Measurements from ENCODE around the gene GPBAR1.
"Not testable (repeated sequence)": the region's sequence is repeated elsewhere in the genome, so short reads cannot be mapped to it uniquely, and the experiment has no call there.

Gene GPBAR1

DNA sequence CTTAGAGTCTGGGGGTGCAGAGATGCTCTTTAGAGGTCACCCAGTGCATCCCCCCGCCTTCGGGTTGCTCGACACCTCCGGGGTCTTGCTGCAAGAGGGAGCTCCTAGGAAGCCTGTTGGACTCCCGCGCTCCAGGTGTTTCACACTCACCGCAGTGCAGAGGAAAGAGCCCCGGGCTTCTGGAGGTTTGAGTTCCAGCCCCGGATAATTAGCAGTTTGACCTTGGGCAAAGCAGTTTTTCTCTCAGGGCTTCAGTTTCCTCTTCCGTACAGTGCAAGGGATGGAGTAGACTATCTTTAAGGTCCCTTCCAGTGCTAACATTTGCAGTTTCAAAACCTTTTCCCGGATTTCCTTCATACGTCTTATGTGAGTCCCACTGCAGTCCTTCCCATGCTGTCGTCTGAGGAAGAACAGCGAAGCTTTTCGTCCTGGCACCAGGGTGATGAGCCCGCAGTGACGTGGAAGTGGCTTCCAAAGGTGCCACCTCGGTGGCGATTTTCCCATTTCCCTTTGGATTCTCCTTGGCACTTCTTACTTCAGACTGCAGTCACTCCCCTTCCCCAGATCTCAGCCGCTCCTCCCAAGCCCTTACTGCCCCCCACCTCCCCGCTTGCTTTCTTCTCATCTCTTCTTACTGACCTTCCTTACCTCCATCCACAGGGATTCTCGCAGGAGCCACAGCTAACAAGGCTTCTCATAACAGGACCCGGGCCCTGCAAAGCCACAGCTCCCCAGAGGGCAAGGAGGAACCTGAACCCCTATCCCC, 10.1 kb downstream of the GPBAR1 start:
- DNase-seq = no peak

DNA sequence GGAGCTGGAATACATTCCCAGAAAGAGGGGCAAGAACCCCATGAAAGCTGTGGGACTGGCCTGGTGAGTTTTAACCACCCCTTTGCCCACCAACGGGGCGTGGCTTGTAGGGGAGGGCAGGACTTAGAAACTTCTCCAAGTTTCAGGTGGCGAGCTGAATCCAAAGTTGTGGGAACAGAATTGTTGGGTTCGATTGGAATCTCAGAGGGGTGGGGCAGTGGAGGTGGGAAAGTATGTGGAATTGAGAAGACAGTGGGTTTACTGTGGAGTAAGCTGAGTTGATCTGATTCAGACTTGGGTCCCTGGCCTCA, 10.6 kb downstream of the GPBAR1 start:
- no peak for DNase-seq

DNA sequence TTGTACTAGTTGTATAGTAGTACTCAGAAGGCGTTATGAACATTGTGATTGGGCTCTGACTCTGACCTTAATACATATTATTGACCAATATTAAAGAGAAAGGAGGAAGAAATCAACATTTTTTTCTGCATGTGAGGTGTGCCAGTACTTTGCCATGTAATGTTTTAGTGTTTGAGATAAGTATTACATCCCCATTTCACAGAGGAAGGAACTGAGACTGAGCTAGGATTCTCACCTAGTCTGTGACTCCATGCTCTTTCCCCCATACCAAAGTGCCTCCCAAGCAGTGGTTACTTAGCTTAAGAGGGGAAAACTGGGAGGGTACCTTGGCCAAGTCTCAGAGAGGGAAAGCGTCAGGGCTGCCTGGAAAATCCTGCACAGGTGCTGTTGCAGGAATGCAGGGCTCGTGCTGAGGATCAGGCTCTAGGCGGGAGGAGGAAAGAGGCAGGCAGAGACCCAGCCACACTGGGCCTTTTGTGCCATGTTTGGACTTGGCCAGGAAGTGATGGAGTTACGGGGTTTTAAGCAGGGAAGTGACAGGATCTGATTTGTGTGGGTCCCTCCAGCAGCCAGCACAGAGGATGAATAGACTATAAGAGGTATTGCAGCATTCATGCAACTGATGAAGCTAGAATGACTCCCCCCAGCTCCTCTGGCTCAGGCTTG, 11.2 kb downstream of the GPBAR1 start:
- no peak for DNase-seq

DNA sequence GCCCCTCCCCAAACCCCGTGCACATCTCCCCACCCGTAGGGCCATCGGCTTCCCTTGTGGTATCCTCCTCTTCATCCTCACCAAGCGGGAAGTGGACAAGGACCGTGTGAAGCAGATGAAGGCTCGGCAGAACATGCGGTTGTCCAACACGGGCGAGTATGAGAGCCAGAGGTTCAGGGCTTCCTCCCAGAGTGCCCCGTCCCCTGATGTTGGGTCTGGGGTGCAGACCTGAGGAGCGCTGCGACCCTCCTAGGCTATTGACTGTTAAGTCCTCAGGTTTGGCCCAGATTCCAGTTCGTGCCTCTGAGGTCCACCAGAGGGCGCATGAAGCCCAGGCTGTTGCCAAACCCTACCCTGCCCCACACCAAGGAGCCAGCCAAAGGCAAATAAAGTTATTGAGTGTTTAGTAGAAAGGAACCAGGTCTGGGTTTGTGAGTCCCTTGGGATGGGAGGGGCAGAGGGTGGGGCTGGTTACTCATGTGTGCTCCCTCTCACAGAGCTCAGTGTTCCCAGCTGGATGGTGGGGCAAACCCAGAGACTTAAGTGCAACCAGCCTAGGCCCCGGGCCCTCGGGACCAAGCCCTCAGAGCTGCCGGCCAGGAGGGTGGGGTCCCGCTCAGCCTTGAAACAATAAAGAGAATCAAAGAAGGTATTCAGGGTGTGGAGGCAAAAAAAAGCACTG, 11.9 kb downstream of the GPBAR1 start:
- peak; percentile 84 for DNase-seq

DNA sequence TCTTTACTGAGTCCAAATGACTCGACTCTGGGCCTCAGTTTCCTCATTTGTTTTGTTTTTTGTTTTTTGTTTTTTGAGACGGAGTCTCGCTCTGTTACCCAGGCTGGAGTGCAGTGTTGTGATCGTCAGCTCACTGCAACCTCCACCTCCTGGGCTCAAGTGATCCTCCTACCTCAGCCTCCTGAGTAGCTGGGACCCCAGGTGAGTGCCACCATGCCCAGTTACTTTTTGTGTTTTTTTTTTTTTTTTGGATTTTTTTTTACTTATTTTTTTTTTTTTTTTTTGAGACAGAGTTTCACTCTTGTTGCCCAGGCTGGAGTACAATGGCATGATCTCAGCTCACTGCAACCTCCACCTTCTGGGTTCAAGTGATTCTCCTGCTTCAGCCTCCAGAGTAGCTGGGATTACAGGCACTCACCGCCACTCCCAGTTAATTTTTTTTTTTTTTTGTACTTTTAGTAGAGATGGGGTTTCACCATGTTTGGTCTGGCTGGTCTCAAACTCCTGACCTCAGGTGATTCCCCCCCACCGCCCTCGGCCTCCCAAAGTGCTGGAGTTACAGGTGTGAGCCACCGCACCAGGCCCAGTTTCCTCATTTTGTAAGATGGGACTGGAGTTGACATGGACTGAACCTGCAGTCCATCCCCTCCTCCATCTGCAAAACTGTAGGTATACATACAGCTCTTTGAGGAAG, 12.5 kb downstream of the GPBAR1 start:
- DNase-seq = not testable (repeated sequence)

DNA sequence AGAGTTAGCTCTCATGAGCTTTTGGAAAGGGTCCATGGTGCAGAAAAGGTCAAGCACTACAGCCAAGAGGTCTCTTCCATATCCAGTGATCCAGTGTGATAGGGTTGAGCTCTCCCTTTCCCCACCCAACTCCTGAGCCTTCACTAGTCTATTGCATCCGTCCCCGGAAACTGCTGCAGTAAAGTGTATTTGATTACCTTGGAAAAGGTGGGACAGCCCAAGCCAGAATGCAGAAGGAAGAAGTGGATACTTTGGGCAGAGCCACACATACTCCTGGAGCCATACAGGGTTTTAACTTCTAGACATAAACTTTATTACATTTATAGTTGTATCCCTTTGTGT, 13.1 kb downstream of the GPBAR1 start:
- DNase-seq = no peak

DNA sequence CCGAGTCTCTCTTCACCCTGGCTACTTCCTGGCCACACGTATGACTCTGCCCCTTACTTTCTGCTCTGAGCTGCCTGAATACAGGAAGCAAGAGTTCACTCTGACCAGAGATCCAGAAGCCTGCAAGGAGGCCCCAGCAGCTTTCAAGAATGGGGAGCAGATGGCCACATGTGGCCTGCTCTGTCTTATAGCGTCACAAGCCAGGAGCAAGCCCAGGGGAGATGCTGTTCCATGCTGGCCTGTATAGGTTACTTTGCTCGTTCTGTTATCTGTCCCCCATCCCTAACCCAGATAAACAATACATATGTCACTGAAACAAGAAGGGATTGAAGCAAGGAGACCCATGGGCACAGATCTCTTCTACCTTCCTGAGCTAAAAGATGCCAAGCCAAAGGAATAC, 13.8 kb downstream of the GPBAR1 start:
- no peak for DNase-seq

DNA sequence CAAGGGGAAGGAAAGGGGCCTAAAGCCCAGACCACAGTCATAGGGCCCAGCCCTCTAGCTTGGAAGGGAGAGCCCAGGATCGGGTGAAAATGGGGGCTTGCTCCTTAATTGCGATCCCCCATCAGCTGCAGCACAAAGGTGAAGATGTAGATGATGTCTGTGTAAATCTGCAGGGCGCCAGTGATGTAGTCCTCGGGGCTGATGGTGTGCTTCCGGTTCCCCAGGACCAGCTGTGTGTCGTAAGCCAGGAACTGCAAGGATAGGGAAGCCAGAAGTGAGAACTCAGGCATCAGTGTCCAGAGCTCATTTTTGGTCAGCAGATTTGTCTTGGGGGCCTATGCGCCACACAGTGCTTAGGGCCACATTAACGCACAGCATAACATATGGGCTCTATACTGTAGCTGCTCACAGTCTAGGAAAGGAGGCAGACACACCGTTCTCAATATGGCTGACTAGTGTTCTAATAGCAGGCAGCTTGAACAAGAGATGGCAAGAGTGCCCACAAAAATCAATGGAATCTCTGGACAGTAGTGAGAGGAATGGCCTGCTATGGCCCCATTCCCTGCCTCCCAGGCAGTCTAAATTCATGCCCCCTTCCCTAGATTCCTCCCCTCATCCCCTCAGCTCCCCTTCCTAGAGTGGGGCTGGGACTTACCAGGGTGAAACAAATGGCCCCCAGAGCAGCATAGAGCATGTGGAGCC, 14.7 kb downstream of the GPBAR1 start:
- DNase-seq = no peak

DNA sequence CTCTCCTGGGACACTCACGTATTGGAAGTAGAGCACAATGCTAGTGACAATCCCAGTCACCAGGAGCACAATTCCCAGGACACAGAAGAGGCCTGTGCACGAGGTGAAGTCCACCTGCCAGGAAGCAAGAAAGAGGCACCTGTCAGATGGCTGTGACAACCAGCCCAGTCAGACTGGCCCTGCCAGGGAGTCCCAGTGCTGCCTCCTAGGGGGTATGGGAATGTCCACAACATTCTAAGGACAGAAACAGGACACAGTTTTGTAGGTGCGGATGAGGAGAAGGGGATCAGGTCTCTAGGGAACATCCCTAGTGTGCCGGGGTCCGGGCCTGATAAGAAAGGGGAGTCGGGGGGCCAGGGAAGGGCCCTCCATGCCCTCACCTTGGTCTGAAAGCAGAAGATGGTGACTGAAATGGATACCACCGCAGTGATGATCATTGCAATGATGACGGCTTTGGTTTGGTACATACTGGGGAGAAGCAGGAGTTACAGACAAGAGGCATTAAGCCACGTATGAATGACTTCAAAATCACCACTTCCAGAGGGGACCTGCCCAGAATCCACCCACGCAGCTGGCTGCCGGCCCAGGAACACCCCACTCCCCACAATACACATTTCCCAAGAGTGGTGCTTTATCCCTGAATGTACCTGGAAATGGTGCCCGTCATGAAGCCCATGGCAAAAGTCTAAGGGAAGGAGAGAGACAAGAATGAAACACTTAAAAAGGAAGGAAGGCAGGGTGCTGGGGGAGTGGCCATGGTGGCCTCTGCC, 16.4 kb downstream of the GPBAR1 start:
- DNase-seq = no peak

DNA sequence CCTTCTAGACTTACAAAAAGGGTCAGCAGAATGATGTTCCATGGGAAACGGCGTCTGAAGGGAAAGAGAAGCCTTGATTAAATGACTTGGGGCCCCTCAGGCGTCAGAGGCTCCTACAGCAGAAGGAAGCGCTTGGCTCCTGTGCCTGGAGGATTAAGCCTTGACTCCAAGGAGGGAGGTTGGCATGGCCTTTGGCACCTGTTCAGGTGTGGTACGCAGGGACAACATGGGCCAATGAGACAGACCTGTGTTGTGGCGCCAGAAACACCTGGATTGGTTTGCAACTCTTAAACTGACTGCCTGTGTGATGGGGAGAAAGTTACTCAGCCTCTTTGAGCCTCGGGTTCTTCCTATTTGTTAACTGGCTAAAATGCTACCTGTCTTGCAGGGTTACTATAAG, 17.1 kb downstream of the GPBAR1 start:
- no peak for DNase-seq

DNA sequence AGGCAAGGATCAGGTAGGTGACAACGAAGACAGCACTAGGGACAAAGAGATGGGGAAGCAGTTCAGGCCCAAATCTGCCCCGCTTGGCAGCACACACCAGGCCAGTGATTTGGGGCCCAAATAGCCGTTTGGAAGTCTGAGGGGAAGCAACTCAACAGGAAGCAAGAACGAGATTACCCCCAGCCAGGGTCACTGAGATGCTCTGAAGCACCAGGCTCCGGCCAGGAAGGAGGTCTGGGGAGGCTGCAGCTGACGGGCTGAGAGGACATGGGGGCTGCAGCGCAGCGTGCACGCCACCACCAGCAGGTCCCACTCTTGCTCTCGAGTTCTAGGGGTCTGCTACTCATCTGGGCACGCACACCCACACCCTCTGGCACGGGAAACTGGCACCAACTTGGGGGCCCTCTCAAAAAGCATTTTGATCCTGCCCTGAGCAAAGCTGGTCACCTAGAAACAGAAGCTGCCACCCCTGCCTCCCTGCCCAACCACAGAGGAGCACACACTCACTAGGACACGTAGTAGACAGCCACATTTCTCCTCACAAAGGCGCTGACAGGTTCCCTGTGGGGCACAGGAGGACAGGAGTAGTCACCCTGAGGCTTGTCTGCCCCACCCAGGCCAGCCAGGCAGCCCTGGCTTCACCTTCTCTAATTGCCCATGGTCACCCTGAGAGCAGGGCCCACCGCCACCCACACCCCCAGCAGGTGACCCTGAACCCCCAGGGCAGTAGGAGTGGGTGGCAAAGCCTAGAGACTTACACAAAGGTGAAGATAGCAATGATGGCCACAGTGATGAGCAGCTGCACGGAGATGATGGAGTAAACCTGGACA, 17.9 kb downstream of the GPBAR1 start:
- no peak for DNase-seq

DNA sequence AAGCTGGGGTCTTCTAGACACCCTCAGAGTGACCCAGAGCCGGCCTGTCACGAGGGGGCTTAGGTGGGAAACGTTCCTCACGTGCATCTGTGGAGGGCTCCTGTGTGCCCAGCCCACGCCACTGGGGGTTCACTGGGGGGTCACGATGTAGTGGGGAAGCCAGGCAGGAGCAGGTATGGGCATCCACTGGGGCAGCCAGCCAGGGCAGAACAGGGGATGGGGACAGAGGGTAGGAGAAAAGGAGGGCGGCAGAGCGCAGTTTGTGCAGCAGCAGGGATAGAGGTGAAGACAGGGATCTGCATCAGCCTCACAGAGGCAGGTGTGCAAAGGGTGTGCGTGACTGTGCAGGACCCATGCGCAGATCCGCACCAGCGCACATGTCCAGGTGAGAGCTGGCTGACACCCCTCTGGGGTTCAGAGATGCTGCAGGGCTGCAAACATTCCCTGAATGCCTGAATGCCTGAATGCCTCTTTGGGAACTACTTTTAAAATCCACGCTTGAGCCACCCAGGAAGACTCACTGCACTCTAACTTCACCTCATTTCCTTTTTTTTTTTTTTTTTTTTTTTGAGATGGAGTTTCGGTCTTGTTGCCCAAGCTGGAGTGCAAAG, 19.6 kb downstream of the GPBAR1 start:
- DNase-seq = no peak

DNA sequence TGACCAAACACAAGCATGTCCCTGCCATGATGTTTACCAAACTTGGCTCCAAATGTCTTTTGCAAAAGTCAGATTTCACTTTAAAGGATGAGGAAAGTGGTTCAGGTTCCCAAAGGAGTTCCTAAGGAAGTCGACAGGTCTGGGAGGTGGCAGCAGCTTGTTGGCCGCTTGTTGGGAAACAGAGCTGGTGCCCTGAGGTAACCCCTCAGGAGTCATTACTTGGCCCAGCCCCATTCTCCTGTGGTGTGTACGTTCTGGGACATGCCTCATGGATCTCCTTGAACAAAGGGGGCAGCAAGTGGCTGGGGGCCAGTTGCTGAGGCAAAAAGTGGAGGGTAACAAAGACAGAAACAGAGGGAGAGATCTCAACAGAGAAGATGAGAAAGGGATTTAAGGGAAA, 20.6 kb downstream of the GPBAR1 start:
- DNase-seq = no peak

DNA sequence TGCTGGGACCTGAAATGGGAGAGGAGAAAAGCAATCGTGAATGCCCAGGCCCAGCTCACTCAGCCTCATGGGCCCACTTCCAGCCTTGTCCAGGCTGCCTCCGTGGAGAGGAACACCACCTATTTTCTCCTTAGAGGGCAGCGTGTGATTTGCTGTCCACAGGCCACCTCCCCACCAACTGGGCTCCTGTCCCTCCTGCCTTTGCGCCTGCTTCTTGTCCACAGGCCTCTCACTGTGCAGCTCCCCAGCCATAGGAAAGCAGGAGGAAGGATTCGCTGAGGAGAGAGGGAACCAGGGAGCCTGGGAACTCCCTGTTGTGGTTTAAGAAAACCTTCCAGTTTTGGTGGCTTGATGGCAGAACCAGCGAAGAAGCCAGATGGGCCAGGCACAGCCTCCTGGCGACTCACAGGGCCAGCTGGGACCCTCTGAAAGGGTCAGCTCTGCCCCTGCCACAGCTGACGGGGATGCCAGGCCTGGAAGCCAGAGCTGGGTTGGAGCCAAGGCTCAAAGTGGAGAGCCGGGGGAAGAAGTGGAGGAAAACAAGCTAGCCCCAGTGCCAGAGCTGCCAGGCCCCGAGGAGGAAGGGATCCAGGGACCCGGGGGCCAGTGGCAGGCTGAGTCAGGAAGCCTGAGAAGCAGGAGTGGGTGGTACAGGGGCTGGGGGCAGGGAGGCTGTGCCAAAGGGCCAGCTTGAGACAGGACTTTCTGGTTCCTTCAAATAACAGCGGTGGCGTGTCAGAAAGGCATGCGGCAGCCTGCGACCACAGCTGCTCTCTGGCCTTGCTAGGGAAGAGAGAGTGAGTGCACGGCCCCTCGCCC, 21.6 kb downstream of the GPBAR1 start:
- no peak for DNase-seq

DNA sequence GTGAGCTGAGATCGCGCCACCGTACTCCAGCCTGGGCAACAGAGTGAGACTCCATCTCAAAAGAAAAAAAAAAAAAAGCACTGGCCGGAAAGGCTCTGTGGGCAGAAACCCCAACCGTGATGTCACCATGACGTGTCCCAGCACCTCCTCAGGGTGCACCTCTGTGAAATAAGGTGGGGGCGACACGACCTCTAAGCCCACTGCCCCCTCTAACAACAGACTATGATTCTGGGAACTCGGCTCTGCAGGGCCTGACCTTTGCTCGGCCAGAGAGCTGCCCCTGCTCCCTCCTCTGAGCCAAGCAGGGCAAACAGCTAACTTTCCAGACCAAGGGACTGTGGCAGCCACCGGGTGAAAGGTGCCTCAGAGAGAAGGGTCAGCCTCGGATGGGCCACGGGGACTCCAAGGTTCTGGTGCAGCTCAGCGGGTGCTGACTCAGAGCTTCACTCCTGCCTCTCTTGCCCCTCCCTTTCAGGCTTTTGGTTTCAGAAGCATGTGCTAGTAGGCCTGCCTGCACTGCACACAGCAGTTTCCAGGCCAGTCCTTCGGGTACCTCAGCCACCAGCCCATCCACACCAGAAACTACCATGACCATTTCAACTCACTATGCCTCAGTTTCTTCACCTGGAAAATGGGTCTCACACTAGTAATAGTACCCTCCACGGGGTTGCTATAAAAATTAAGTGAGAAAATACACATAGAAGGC, 23.4 kb downstream of the GPBAR1 start:
- peak; percentile 73 for DNase-seq

DNA sequence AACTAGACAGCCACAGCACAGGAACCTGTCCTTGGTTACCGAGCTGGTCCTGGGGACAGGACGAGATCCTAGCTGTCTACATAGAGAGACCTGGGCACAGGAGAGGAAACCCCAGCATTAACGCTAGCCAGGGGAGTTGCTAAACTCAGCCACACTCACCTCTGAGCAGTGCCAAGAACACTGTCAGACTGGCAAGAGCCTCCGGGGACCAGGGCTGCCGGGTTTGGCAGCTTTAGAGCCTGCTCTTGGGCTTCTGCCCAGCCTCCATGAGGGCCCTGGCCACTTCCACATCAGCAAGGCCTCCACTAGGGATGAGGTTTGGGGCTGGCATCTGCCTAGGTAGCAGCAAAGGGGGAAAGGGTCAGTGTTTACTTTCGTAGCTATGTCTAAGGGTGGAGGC, 24.8 kb downstream of the GPBAR1 start:
- DNase-seq = no peak

DNA sequence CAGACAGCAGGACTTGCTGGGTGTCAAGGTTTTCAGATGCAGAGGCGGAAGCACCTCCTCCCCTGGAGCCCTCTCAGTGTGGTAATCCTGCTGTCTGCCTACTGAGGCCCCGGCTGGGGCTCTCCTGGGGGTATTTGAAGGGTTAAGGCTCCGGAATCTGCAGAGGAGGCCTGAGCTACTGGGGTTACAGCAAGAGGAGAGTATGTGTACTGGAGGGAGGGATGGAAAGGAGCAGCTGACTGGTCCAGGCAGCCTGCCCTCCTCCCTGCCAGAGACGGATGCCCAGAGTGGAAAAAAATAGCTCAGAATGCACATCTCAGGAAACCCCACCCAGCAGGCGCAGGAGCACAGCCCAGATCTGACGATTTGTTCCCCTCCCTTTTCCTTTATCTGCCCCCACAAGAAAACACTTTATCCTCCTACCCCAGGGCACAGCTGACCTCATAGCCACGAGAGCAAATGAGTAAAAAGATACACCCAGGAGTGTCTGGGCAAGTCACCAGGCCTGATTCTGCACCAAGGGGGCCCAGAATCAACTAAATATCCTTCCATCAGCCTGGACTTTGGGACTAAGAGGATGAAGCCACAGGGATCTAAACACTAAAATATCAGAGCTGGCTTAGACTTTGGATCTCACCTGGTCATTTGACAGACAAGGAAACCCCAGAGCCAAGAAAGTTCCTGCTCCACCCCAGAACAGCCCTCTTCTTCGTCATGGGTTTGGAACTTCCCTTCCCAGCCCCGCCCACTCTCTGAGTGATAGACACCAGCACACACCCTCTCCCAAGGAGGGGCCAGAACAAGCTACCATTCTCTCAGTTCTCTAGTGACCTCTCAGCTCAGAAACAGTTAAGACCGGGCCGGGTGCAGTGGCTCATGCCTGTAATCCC, 26.0 kb downstream of the GPBAR1 start:
- peak; percentile 84 for DNase-seq

DNA sequence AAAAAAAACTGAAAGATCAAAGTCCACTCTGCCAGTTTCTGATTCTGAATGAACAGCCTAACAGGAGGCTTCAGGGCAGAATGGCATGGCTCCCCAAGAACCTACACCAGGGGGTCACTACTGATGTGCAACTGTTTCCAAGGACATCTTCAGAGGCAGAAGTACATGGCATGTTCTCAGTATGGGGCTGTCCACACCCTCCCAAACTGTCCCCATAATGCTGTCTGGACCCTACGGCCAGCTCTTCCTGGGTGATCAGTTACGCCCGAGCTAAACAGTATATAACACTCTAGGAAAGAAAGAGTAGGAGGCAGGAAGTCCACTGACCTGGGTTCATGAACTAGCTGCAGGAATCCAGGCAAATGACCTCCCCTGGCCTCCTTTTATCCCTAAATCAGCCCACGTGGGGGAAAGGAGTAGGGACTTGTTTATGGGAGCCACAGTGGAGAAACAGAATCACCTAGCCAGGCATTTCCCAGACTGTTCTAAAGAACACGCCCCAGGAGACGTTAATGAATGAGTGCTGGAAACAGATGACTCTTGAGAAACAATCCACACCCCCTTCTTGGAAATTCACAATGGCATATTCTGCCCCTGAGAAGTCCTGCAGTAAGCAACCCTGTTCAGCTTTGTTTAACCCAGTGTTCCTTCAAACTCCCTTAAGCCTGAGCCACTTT, 29.0 kb downstream of the GPBAR1 start:
- DNase-seq = no peak
